OCI-LY1 (cell line): ENCODE results near the gene RGMA.

ENCODE experiments used
- H2AFZ ChIP-seq: fragments of 200-600 bp; sonication (generic), shearing (Covaris generic); 2 replicates; pipeline ENCODE4 v1.6.0; 2014; ENCODE audit warnings: antibody characterized with exemption, mild to moderate bottlenecking, low read length
- H3F3A ChIP-seq: fragments of 200-600 bp; sonication (generic), shearing (Covaris generic); 2 replicates; pipeline ENCODE4 v1.6.0; 2014; ENCODE audit warnings: mild to moderate bottlenecking, antibody characterized with exemption, low read length, moderate library complexity; ENCODE audit not compliant: insufficient read depth
- H3K27ac ChIP-seq: fragments of 200-600 bp; sonication (generic); 2 replicates; pipeline ENCODE4 v1.5.1; 2014; ENCODE audit warnings: low read length, mixed run types, mild to moderate bottlenecking, low read depth; ENCODE audit not compliant: poor library complexity, severe bottlenecking
- H3K27me3 ChIP-seq: fragments of 200-600 bp; sonication (generic); 2 replicates; pipeline ENCODE4 v1.6.0; 2014; ENCODE audit warnings: antibody characterized with exemption, mild to moderate bottlenecking, low read length, moderate library complexity; ENCODE audit not compliant: insufficient read depth
- H3K36me3 ChIP-seq: fragments of 200-600 bp; sonication (generic); 2 replicates; pipeline ENCODE4 v1.6.1; 2014; ENCODE audit warnings: mild to moderate bottlenecking, antibody characterized with exemption, low read length, moderate library complexity, mixed read lengths; ENCODE audit not compliant: insufficient read depth
- H3K4me1 ChIP-seq: fragments of 200-600 bp; sonication (generic); 2 replicates; pipeline ENCODE4 v1.5.1; 2014; ENCODE audit warnings: mild to moderate bottlenecking, low read length, moderate library complexity; ENCODE audit not compliant: insufficient read depth, severe bottlenecking
- H3K4me2 ChIP-seq: fragments of 200-600 bp; sonication (generic), shearing (Covaris generic); 2 replicates; pipeline ENCODE4 v1.6.1; 2014; ENCODE audit warnings: low read length
- H3K4me3 ChIP-seq: fragments of 200-600 bp; sonication (generic); 2 replicates; pipeline ENCODE4 v1.5.1; 2014; ENCODE audit warnings: low read length, low read depth, mild to moderate bottlenecking, mixed read lengths; ENCODE audit not compliant: poor library complexity, severe bottlenecking
- H3K79me2 ChIP-seq: fragments of 200-600 bp; shearing (Covaris generic); 2 replicates; pipeline ENCODE4 v1.6.1; 2016; ENCODE audit warnings: mixed run types, low read length, mixed read lengths; ENCODE audit not compliant: insufficient read depth
- H3K9ac ChIP-seq: fragments of 200-600 bp; sonication (generic), shearing (Covaris generic); 2 replicates; pipeline ENCODE4 v1.6.1; 2014; ENCODE audit warnings: mild to moderate bottlenecking, low read length, mixed read lengths
- H3K9me2 ChIP-seq: fragments of 200-600 bp; sonication (generic), shearing (Covaris generic); 2 replicates; pipeline ENCODE4 v1.6.1; 2014; ENCODE audit warnings: low read depth, mild to moderate bottlenecking, low read length, mixed read lengths
- H3K9me3 ChIP-seq: fragments of 200-600 bp; shearing (Covaris generic); 2 replicates; pipeline ENCODE4 v1.6.1; 2014; ENCODE audit warnings: low read length, mixed read lengths
- H4K20me1 ChIP-seq: fragments of 200-600 bp; sonication (generic), shearing (Covaris generic); 2 replicates; pipeline ENCODE4 v1.6.0; 2016; ENCODE audit warnings: mild to moderate bottlenecking, low read length; ENCODE audit not compliant: insufficient read depth
- EZH2 ChIP-seq: fragments of 200-600 bp; sonication (generic), shearing (Covaris generic); IDR thresholded peaks from 2 replicates; pipeline ENCODE4 v1.8.0; 2017; ENCODE audit warnings: borderline replicate concordance, mixed run types, mild to moderate bottlenecking, antibody characterized with exemption, low read length, moderate library complexity, mixed read lengths
- TF ChIP-seq, protein P1 (sequence below): fragments of 200-600 bp; sonication (generic), shearing (Covaris generic); IDR thresholded peaks from 2 replicates; pipeline ENCODE4 v1.5.1; 2017; ENCODE audit warnings: mild to moderate bottlenecking, antibody characterized with exemption, low read length, moderate library complexity, mixed read lengths

RGMA gene

DNA sequence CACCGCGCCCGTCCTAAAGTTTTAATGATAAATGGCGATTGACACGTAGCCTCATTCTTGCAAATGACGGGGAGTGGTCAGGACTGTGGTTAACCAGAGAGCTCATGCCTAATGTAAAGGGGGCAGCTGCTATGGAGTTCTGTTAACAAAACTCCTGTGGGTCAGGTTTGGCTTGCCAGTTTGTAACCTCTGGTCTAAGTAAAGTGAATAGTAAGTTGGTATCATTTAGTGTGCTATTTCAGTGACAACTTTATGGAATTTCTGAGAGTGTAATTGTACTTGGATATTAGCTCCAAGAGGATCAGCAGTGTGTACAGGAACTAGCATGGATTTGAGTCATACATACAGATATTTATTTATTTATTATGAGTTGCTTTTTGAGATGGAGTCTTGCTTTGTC is 87.9 kb downstream of the RGMA start:
- Histone ChIP-seq H3K27me3 (no peaks in the 10 kb centered on the region), H3K4me3 (no peak overlapping the region), H3K4me1 (no peaks in the 10 kb centered on the region), H3K36me3 (peaks cover 96% of the 10 kb centered on the region), H3K9ac (no peak overlapping the region), H3K9me3 (no peaks in the 10 kb centered on the region), H3K79me2 (no peaks in the 10 kb centered on the region), H4K20me1 (no peaks in the 10 kb centered on the region), H3K4me2 (no peak overlapping the region), H3F3A (0 out of 2 replicates have a peak, but pooled peaks cover 3% of the 10 kb centered on the region), H3K27ac (no peak overlapping the region), H2AFZ (no peak overlapping the region), H3K9me2 (no peaks in the 10 kb centered on the region)
- TF ChIP-seq, protein P1, sequence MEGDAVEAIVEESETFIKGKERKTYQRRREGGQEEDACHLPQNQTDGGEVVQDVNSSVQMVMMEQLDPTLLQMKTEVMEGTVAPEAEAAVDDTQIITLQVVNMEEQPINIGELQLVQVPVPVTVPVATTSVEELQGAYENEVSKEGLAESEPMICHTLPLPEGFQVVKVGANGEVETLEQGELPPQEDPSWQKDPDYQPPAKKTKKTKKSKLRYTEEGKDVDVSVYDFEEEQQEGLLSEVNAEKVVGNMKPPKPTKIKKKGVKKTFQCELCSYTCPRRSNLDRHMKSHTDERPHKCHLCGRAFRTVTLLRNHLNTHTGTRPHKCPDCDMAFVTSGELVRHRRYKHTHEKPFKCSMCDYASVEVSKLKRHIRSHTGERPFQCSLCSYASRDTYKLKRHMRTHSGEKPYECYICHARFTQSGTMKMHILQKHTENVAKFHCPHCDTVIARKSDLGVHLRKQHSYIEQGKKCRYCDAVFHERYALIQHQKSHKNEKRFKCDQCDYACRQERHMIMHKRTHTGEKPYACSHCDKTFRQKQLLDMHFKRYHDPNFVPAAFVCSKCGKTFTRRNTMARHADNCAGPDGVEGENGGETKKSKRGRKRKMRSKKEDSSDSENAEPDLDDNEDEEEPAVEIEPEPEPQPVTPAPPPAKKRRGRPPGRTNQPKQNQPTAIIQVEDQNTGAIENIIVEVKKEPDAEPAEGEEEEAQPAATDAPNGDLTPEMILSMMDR, result no peak
- TF ChIP-seq EZH2, result no peak

DNA sequence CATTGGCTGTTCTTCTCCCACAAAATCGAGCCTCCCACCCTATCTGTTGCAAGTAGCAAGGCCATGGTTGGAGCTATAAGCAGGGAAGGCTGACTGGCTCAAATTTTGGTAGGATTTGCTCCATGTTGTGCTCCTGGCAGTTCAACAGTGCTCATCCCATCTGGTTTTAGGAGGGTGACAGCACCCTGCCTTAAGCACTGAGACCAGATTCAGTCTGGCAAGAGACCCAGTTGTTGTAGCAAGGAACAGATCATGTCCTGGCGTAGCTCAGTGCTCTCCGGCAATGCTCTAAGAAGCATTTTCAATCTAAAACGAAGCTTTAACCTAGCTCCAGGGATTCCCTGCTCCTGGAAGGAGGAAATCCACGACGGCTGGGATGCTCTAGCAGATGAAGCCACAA is 91.2 kb downstream of the RGMA start:
- Histone ChIP-seq H3K27me3 (no peaks in the 10 kb centered on the region), H3K79me2 (no peaks in the 10 kb centered on the region), H3K9me2 (no peaks in the 10 kb centered on the region), H2AFZ (no peak overlapping the region), H3F3A (0 out of 2 replicates have a peak, but pooled peaks cover 3% of the 10 kb centered on the region), H3K36me3 (peaks cover 95% of the 10 kb centered on the region), H3K9ac (no peak overlapping the region), H3K9me3 (no peaks in the 10 kb centered on the region), H4K20me1 (peaks cover 2% of the 10 kb centered on the region; the same call in 1 of the 2 replicates), H3K4me1 (no peaks in the 10 kb centered on the region), H3K27ac (no peak overlapping the region), H3K4me3 (no peak overlapping the region), H3K4me2 (no peak overlapping the region)
- TF ChIP-seq, protein P1, result no peak
- no peak for TF ChIP-seq EZH2

DNA sequence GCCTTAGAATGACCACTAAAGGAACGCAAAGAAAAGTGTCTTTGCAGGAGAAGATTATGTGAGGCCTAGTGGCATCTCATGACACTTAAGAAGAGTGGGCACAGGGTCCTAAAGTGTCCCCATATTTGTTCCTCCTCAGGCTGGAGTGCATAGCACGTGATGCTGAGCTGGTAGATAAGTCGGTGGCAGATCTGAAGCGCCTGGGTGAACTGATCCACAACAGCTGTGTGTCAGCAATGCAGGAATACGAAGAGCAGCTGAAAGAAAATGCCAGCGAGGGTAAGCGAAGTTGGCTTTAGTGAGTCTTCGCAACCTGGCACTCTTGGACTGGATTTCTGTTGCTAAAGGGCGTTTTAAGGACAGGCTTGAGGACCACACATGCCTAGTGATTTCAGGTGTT is 96.3 kb downstream of the RGMA start:
- Histone ChIP-seq H4K20me1 (peaks cover 2% of the 10 kb centered on the region; the same call in 1 of the 2 replicates), H3K27ac (no peak overlapping the region), H3K36me3 (peaks cover 97% of the 10 kb centered on the region), H3K9me2 (no peaks in the 10 kb centered on the region), H2AFZ (no peak overlapping the region), H3K79me2 (no peaks in the 10 kb centered on the region), H3K9me3 (no peaks in the 10 kb centered on the region), H3K4me2 (no peak overlapping the region), H3K4me3 (no peak overlapping the region), H3K9ac (no peak overlapping the region), H3K4me1 (no peaks in the 10 kb centered on the region), H3K27me3 (no peaks in the 10 kb centered on the region), H3F3A (no peaks in the 10 kb centered on the region)
- TF ChIP-seq, protein P1, result no peak
- no peak for TF ChIP-seq EZH2
